GM21515 (cell line): ENCODE results near the gene PIMREG.

ENCODE experiments used
- ATAC-seq: cut with Tn5 transposase; IDR thresholded peaks from one replicate; pipeline ENCODE4 v1.9.1; 2021; ENCODE audit not compliant: unreplicated experiment

Gene PIMREG

GRCh38 chr17:6443692-6444570 lies at the start of gene PIMREG:
Gene PIMREG, plus strand, starts transcription at chr17:6444455. Its CDS starts 656 bp downstream, at chr17:6445111.
- ATAC-seq = no peak

DNA sequence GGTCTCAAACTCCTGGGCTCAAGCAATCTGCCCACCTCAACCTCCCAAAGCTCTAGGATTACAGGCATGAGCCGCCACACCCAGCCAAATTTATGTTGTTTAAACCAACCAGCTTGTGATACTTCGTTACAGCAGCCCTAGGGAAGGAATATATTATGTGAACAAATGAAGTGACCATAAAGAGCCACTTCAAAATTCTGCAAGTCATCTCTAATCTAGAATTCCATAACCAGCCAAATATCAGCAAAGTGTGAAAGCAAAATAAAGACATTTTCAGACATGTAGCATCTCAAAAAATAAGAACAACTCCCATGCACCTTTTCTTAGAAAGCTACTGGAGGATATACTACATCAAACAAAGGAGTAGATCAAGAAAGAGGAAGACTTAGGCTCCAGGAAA lies 45.3 kb upstream of the PIMREG start:
- no peak for ATAC-seq

GRCh38 chr17:6402258-6402657 lies 42.0 kb upstream of the PIMREG start:
- ATAC-seq = no peak

GRCh38 chr17:6408276-6408675 lies 36.0 kb upstream of the PIMREG start:
- ATAC-seq = no peak

DNA sequence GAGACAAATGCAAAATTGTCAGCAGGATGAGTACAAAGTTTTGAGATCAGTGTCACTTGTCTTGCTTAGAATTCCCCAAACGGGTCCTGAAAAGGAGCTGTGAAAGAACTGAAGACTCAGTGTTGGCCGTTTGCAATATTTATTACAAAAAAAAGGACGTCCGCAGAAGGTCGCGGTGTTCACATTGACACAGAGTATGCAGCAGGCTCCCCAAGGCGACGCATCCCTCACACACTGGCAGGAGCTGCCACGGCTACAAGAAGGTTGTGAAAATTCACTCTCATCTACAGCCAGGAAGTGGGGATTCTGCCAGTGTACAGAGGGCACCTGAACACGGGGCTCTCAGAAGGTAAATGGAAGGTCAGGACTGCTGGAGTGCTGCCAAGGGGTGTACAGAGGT lies 35.5 kb upstream of the PIMREG start:
- no peak for ATAC-seq

- ATAC-seq = no peak
These were observed 31.2 kb upstream of the PIMREG start for GRCh38 chr17:6413065-6413464.

DNA sequence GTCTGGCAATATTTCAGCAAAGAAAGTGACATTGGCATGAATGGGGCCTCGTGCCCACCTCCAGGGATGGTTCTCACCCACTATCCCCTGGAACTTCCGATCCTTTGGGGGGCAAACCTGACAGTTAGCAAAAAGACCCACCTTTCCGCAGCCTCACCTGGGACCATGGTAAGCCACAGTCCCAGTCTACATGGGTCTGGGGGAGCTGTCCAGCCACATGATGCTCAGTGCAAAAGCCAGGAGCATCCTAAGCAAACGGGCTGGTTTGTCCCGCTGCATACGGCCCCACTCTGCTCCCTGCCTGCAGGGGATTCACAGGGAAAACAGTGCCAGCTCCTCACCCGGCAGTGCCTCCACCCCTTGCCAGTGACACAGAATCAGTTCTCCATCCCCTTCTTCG lies 28.6 kb upstream of the PIMREG start:
- ATAC-seq = no peak

GRCh38 chr17:6420173-6420641 lies 24.0 kb upstream of the PIMREG start:
- no peak for ATAC-seq

DNA sequence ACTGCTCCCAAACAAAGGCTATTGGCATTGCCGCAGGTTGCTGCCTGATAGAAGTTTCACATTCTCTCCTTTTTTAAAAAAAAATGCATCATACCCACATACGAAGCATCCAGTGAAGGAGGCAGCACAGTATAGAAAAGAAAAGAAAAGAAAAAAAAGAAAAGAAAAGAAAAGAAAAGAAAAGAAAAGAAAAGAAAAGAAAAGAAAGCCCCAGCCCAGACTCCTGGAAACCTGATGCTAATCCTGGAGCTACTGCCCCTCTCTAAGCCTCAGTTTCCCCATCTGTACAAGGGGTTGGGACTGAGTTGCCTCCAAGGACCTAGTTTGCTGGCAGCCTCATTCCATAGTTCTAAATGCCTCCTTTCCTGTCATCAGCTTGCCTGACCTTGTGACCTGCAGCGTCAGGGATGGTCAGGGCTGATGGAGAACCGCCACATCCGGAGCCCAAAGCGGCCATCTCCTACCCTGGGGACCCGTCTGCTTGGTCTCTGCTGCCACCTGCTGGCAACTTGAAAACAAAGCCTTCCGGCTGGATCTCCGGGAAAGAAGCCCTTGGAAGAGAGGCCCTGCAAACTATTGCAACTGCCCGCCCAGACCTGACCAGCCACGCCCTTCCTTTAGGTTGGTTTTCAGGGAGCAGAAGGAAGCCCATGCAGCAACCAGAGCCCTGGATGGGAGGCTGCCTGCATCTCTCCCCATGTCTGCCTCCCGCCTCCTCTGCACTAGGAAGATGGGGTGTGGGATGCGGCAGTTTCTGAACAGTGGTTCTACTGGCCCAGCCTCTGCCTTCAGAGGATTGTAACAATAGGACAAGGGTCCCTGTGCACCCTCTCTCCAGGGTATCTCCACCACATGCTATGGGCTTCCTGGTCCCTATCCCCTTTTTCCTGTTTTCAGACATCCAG lies 22.3 kb upstream of the PIMREG start:
- no peak for ATAC-seq

DNA sequence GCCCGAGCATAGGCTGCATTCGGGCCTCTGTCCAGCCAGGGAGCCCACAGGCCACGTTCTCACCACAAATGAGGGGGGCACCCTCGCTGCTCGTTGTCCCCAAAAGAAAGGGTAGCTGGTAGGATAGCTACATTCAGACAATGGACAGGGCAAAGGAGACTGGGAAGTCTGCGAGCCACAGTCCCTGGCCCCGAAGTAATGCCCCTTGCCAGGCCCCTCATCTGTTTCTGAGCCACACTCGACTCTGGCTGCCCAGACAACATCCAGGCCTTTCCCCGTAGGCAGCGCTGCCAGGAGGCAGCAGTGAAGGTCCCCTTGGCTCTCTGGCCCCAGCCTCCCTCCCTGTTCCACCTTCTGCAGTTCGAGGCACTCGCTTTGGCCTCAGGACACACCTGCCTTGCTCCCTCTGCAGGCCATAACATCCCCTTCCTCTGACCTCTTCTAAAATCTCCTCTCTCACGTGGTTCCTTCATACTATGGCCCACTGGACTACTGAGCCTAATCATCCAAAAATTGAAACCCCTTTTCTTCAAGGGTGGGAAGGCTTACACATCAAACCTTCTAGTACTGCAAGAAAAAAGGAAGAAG lies 21.5 kb upstream of the PIMREG start:
- no peak for ATAC-seq

DNA sequence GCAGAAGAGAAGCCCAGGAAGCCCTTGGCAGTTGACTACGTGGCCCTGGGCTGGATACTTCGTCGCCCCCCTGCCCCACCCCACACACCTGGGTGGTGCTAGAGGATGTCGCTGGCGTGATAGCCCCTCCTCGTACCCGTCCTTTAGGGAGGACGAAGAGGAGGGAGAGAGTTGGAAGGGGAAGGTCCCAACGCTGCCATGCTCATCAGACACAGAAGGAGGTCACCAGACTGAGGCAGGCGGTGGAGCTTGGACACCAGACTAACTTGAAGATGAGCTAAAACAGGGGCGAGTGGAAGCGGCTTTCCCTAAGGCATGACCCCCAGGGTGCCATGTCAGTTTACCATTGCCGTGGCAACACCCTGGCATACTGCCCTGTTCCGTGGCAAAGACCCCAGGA lies 20.3 kb upstream of the PIMREG start:
- ATAC-seq = no peak

- ATAC-seq = no peak
These were observed 18.8 kb upstream of the PIMREG start for GRCh38 chr17:6425407-6425806.

GRCh38 chr17:6426356-6427101 lies 17.7 kb upstream of the PIMREG start:
- no peak for ATAC-seq

GRCh38 chr17:6427279-6427781 lies 16.9 kb upstream of the PIMREG start:
- ATAC-seq = no peak

GRCh38 chr17:6428207-6428965 lies 15.9 kb upstream of the PIMREG start:
- ATAC-seq = no peak

- no peak for ATAC-seq
These were observed 15.0 kb upstream of the PIMREG start for GRCh38 chr17:6429266-6429665.

GRCh38 chr17:6430769-6431168 lies 13.5 kb upstream of the PIMREG start:
- no peak for ATAC-seq

DNA sequence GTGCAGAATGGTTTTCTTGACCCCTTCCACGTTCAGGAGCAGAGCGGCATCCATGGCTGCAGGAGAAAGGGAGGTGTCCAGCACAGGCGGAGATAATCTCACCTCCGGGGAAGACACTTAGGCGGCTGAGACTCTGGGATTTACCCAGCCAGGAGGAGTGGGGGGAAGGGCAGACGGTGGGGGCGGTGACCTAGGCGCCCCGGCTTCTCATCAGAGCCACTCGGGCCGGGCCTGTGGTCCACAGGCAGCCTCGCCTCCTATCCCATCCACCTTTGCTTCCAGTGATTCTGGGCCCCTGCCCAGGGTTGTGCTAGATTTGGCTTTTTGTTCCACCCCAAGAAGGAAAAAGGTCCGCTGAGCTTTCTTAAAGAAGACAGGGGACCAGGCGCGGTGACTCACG lies 9.2 kb upstream of the PIMREG start, which contains the start of gene AIPL1:
Gene AIPL1 (minus strand): TSS at position 71 of the 400 bp plus-strand sequence. CDS start 17 bp downstream, at position 54.
- no peak for ATAC-seq

GRCh38 chr17:6435968-6436367 lies 8.3 kb upstream of the PIMREG start:
- ATAC-seq = no peak

DNA sequence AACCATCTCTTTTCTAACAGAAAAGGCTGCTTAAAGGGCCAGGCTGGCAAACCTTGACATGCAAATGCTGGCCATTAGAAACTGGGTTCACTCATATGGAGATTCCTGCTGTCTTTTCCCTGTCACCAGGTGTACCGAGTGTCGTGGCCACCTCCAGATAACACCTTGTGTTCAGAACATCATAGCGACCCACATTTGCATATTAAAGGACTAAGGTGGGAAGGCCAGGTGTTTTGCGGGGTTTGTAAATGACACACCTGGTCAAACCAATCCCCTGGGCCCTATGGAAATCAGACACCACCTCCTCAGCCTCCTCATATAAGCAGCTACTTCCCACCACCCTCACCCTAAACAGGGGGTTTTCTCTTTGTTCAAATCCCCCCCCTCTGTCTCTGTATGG lies 6.8 kb upstream of the PIMREG start:
- no peak for ATAC-seq
